ENCODE measurements around the gene FRMD4B. TPM values are rescaled to one million over a fixed set of nuclear protein-coding genes. Genes with fewer than 3 reads are reported as not detected.
"Not testable (repeated sequence)": the region's sequence is repeated elsewhere in the genome, so short reads cannot be mapped to it uniquely, and the experiment has no call there.

Gene FRMD4B
- total and polyA plus RNA-seq, 2 experiments from 2014 or later, result 6.4 to 12.8 TPM

DNA sequence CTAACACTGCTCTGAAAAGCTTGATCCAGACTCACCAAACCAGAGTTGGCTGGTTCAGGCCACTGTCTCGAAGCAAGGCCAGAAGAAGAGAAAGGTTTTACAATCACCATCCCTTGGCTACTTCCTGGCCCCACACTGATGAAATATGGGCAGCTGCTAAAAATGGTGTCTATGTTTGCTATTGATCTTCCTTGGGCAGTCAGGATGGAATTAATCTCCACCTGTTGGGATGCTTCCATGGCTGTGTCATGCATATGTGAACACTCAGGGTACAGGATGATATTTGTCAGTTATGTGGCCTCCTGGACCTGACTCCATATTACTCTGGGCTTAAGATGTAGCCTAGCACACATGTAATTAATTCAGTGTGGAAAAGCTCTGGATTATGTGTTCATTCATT lies 61.9 kb downstream of the FRMD4B start (continued):
- TF ChIP-seq ZNF114 (CRISPR knock-in tag; IDR thresholded peaks at IDR 0.05) (no peak), REST (IDR thresholded peaks at IDR 0.05; ENCODE audit: unreplicated experiment) (no peak), STAT1 (IDR thresholded peaks at IDR 0.05; ENCODE audit: unreplicated experiment) (no peak), POLR2AphosphoS5 (IDR thresholded peaks at IDR 0.05; ENCODE audit: low read depth) (no peak)

DNA sequence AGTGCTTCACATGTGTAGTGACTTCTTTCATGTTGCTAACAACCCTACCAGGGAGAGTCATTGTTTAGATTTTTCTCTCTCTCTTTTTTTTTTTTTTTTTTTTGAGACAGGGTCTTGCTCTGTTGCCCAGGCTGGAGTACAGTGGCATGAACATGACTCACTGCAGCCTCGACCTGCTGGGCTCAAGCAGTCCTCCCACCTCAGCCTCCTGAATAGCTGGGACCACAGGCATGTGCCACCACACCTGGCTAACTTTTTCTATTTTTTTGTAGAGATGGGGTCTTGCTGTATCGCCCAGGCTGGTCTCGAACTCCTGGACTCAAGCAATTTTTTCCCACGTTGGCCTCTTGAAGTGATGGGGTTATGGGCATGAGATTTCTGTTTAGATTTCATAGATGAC lies 63.4 kb downstream of the FRMD4B start:
- H4K20me1 ChIP-seq (replicated peaks; ENCODE audit: insufficient read depth); H3K36me3 Mint-ChIP-seq (ENCODE audit: low read depth); H3K4me3 ChIP-seq; H3K36me3 ChIP-seq (ENCODE audit: insufficient read depth); H3K9me3 Mint-ChIP-seq; DNase-seq (ENCODE audit: low spot score); H3K79me2 ChIP-seq (replicated peaks; ENCODE audit: insufficient read depth); H3K4me3 Mint-ChIP-seq; H3K27me3 Mint-ChIP-seq (ENCODE audit: insufficient read depth, low read depth, poor library complexity); H3K9me2 ChIP-seq (ENCODE audit: insufficient read depth); H3K4me1 ChIP-seq (ENCODE audit: insufficient read depth); H3F3A ChIP-seq (replicated peaks; ENCODE audit: low read depth); H2AFZ ChIP-seq; H3K27me3 ChIP-seq (ENCODE audit: insufficient read depth); H3K27ac ChIP-seq (ENCODE audit: low read depth); H3K27ac Mint-ChIP-seq; H3K4me2 ChIP-seq; ATAC-seq: not testable (repeated sequence)
- H3K4me1 Mint-ChIP-seq, result peaks cover 11% of the 10 kb centered on the region

DNA sequence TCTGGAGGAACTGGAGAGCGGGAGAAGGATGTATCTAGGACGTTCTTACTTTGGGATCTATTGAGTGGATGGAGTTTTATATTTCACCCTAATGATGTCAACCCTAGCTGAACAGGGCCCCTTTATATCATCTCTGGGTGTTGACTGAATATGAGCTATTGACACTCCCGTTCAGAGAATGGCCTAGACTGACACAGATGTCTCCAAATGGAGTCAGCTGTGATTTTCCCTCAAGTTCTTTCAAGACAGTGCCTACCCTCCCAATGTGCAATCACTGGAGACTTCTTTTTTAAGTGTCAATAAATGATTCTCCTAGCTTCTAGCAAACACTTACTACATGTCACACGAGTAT lies 63.8 kb downstream of the FRMD4B start:
- ATAC-seq, result no peak
- H3K9me2 ChIP-seq (ENCODE audit: insufficient read depth), result no peaks in the 10 kb centered on the region
- H2AFZ ChIP-seq, result no peak overlapping the region
- no peaks in the 10 kb centered on the region for H3K27me3 Mint-ChIP-seq (ENCODE audit: insufficient read depth, low read depth, poor library complexity)
- no peaks in the 10 kb centered on the region for H3K36me3 ChIP-seq (ENCODE audit: insufficient read depth)
- H3K4me2 ChIP-seq, result no peak overlapping the region
- no peak overlapping the region for H3K27ac Mint-ChIP-seq
- TF ChIP-seq JUNB (IDR thresholded peaks at IDR 0.05; ENCODE audit: unreplicated experiment) (no peak), REST (IDR thresholded peaks at IDR 0.05; ENCODE audit: unreplicated experiment) (no peak)
- no peak overlapping the region for H3K27ac ChIP-seq (ENCODE audit: low read depth)
- H3K4me1 Mint-ChIP-seq, result peaks cover 10% of the 10 kb centered on the region
- no peaks in the 10 kb centered on the region for H4K20me1 ChIP-seq (replicated peaks; ENCODE audit: insufficient read depth)
- DNase-seq (ENCODE audit: low spot score), result no peak
- H3K4me3 Mint-ChIP-seq, result no peak overlapping the region
- H3K9me3 Mint-ChIP-seq, result no peaks in the 10 kb centered on the region
- no peaks in the 10 kb centered on the region for H3K79me2 ChIP-seq (replicated peaks; ENCODE audit: insufficient read depth)
- peaks cover 4% of the 10 kb centered on the region; the same call in 1 of the 2 replicates for H3K4me1 ChIP-seq (ENCODE audit: insufficient read depth)
- H3F3A ChIP-seq (replicated peaks; ENCODE audit: low read depth), result no peaks in the 10 kb centered on the region
- no peak overlapping the region for H3K4me3 ChIP-seq
- no peaks in the 10 kb centered on the region for H3K27me3 ChIP-seq (ENCODE audit: insufficient read depth)
- H3K36me3 Mint-ChIP-seq (ENCODE audit: low read depth), result no peaks in the 10 kb centered on the region
